Mesothelial cell of epicardium (in vitro differentiated cells): ENCODE results near the gene SNAP47. TPM values are rescaled to one million over a fixed set of nuclear protein-coding genes. Genes with fewer than 3 reads are reported as not detected.

Experiments
- DNase-seq, 2 experiments: peaks; one replicate each; pipeline ENCODE4 v3.0.0; 2021; ENCODE audit warnings: low spot score in 2 of 2; ENCODE audit not compliant: unreplicated experiment in 2 of 2
- H3K27ac Mint-ChIP-seq: 2 replicates; pipeline ENCODE4 v1.8.0; 2021; ENCODE audit warnings: mixed read lengths
- H3K27me3 Mint-ChIP-seq: 2 replicates; pipeline ENCODE4 v1.8.0; 2021; ENCODE audit warnings: low read depth, mixed read lengths
- H3K36me3 Mint-ChIP-seq: 2 replicates; pipeline ENCODE4 v1.8.0; 2021; ENCODE audit warnings: mixed read lengths
- H3K4me1 Mint-ChIP-seq: 2 replicates; pipeline ENCODE4 v1.8.0; 2021; ENCODE audit warnings: mixed read lengths
- H3K4me3 Mint-ChIP-seq: 2 replicates; pipeline ENCODE4 v1.8.0; 2021; ENCODE audit warnings: mild to moderate bottlenecking, moderate library complexity, mixed read lengths
- H3K9me3 Mint-ChIP-seq: 2 replicates; pipeline ENCODE4 v1.8.0; 2021; ENCODE audit warnings: mixed read lengths
- total RNA-seq: library from RNA; stranded (reverse); gene quantifications from 3 replicates; pipeline ENCODE4 v1.2.1, GENCODE V29; 2021
- TF ChIP-seq, protein P1 (sequence below): fragments of 200-600 bp; sonication (generic); IDR thresholded peaks from one replicate; pipeline ENCODE4 v1.5.0; 2021; ENCODE audit warnings: antibody characterized with exemption; ENCODE audit not compliant: unreplicated experiment

SNAP47 gene
- total RNA-seq, 1 donor from 2014 or later, result 42.6 TPM

DNA sequence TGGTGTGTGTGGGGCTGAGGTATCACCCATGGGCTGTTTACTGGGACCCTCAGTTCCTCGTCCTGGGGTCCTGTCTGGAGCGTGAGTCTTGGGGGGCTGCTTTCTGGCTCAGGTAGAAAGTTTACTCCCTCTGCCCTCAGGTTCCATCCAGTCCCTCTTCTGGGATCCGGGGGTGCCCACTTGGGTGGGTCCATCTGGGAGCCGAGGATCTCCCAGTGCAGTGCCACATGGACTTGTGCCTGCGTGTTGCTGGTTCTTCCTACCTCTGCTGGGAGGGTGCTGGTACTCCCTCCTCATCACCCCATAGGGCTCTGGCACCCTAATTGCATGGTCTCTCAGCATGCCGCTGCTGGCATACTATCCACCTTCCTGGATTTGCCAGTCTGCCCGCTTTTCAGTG lies 14.0 kb downstream of the SNAP47 start:
- no peak overlapping the region for H3K4me3 Mint-ChIP-seq
- H3K9me3 Mint-ChIP-seq, result no peaks in the 10 kb centered on the region
- H3K27me3 Mint-ChIP-seq, result no peaks in the 10 kb centered on the region
- H3K27ac Mint-ChIP-seq, result no peak overlapping the region
- no peak for DNase-seq
- TF ChIP-seq, protein P1, sequence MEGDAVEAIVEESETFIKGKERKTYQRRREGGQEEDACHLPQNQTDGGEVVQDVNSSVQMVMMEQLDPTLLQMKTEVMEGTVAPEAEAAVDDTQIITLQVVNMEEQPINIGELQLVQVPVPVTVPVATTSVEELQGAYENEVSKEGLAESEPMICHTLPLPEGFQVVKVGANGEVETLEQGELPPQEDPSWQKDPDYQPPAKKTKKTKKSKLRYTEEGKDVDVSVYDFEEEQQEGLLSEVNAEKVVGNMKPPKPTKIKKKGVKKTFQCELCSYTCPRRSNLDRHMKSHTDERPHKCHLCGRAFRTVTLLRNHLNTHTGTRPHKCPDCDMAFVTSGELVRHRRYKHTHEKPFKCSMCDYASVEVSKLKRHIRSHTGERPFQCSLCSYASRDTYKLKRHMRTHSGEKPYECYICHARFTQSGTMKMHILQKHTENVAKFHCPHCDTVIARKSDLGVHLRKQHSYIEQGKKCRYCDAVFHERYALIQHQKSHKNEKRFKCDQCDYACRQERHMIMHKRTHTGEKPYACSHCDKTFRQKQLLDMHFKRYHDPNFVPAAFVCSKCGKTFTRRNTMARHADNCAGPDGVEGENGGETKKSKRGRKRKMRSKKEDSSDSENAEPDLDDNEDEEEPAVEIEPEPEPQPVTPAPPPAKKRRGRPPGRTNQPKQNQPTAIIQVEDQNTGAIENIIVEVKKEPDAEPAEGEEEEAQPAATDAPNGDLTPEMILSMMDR, result no peak
- H3K36me3 Mint-ChIP-seq, result peaks cover 11% of the 10 kb centered on the region
- H3K4me1 Mint-ChIP-seq, result no peaks in the 10 kb centered on the region

DNA sequence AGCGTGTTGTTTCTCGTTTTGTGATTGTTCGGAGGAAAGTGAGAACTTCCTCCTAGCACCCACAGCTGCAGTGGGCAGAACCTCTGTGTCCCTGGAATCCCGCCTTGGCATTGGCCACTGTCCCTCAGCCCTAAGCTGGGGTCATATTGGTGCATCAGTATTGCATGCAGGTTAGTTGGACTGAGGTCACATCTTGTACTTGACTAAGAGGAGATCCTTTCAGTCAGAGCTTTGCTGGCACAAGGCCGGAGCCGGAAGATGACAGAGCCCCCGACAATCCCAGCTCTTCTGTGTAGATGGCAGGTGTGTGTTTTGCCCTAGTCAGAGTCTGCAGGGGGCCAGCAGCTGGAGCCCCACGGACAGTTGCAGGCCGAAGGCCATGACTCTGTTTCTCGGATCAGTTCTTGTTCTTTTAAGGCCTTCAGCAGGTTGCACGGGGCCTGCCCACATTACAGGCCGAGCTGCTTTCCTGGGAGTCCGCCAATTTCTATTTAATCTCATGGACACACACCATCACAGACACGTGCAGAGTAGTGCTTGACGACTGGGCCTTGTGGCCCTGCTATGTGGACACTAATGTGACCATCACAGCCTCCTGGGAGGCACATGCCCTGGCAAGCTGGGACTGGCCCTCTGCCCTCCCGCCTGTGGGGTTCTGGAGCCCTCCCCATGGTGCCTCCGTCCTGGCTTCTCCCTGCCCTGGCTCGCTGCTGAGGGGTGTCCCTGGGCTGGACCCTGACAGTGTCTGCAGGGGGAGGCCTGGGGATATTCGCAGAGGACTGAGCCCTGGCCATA lies 14.9 kb downstream of the SNAP47 start:
- H3K4me1 Mint-ChIP-seq, result no peaks in the 10 kb centered on the region
- peaks cover 13% of the 10 kb centered on the region for H3K36me3 Mint-ChIP-seq
- no peaks in the 10 kb centered on the region for H3K9me3 Mint-ChIP-seq
- H3K4me3 Mint-ChIP-seq, result no peak overlapping the region
- H3K27me3 Mint-ChIP-seq, result no peaks in the 10 kb centered on the region
- TF ChIP-seq, protein P1, result no peak
- no peak overlapping the region for H3K27ac Mint-ChIP-seq
- DNase-seq, result no peak

DNA sequence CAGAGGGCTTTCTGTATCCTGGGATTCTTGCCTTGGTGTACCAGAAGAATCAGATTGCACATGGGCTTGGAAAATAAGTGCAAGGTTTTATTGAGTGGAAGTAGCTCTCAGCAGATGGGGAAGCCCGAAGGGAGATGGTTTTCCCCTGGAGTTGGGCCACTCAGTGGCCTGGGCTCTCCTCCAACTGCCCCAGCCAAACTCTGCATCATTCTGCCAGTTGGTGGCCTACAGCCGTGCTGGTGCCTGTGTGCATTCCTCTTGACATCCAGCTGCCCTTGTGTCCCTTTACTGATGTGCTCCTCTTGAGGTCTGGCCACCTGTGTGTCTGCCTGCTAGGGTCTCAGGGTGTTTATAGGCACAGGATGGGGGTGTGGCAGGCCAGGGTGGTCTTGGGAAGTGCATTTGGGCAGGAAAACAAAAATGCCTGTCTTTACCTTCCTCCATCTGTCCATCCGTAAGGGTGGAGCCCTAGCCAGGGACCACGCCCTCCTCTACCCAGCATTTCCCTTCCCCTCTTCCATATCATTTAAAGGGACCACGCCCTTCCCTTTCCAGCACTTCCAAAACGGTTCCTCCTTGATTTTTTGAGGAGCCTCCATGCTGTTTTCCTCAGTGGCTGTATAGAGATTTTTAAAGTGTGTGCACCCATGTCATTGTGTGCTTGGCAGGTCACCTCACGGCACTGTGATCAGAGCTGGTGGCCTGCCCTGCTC lies 18.9 kb downstream of the SNAP47 start:
- no peak for DNase-seq
- TF ChIP-seq, protein P1, result no peak
- Mint-ChIP-seq H3K36me3 (peaks cover 7% of the 10 kb centered on the region), H3K27me3 (no peaks in the 10 kb centered on the region), H3K9me3 (no peaks in the 10 kb centered on the region), H3K27ac (no peak overlapping the region), H3K4me1 (peaks cover 14% of the 10 kb centered on the region), H3K4me3 (no peak overlapping the region)

DNA sequence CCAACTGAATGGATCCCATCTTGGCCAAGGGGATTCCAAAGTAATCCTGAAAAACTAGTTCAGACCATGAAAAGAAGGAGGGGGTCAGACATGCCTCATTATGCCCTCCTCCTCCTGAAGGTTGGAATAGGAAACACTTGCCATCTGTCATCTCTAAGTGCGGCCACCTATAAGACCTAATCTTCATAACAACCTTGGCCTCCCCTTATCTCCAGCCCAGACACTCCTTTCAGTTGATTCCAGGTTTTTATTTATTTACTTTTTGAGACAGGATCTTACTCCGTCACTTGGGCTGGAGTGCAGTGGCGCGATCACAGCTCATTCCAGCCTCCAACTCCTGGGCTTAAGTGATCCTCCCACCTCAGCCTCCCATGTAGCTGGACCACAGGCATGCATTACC lies 19.7 kb downstream of the SNAP47 start:
- TF ChIP-seq, protein P1, result no peak
- Mint-ChIP-seq H3K4me1 (peaks cover 16% of the 10 kb centered on the region), H3K27ac (no peak overlapping the region), H3K9me3 (no peaks in the 10 kb centered on the region), H3K4me3 (no peak overlapping the region), H3K36me3 (peaks cover 10% of the 10 kb centered on the region), H3K27me3 (no peaks in the 10 kb centered on the region)
- DNase-seq, result no peak

DNA sequence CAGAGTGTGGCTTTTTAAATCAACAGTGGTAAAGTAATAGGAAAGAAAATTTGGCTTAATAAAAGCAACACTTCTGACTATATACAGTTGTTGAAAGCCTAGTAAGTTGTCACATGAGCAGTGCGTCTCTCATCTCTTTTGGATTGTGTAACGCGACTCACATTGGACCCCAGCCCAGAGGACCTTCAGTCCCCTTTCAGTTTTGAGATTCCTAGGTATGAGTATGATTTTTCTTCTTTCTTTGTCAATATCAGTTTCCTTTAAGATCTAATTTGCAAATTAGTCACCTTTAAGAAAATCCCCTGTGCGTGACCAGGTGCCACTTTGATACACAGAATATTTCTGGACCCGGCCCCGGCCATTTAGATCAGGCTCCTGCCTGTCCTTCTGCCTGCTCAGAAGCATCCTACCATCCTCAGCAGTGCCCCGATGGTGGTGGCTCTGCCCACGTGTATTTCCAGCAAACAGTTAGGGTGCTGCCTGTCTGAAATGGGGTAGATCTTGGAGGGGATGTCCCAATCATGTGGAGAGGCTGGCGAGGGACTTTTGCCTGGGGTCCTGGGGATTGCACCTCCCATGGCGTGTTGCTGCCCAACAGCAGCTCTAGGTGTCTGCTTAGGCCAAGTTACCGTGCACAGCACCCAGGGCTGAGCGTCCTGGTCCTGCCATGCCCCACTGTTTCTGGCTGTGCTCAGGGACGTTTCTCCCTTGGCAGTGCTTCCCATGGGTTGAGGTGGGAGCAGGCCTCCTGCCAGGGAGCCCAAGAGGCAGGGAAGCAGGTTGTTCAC lies 21.1 kb downstream of the SNAP47 start:
- H3K4me1 Mint-ChIP-seq, result peaks cover 16% of the 10 kb centered on the region
- TF ChIP-seq, protein P1, result no peak
- no peak overlapping the region for H3K4me3 Mint-ChIP-seq
- DNase-seq, result no peak
- no peaks in the 10 kb centered on the region for H3K27me3 Mint-ChIP-seq
- H3K36me3 Mint-ChIP-seq, result peaks cover 11% of the 10 kb centered on the region
- no peak overlapping the region for H3K27ac Mint-ChIP-seq
- no peaks in the 10 kb centered on the region for H3K9me3 Mint-ChIP-seq
